ENCODE results near the gene CRIP3.

CRIP3 gene

GRCh38 chr6:43286980-43287716, 21.5 kb downstream of the CRIP3 start:
- no peak for DNase-seq

GRCh38 chr6:43286456-43286979, 22.1 kb downstream of the CRIP3 start:
- no peak for DNase-seq

GRCh38 chr6:43285832-43286231, 22.8 kb downstream of the CRIP3 start:
- no peak for DNase-seq

- no peak for DNase-seq
Measured at GRCh38 chr6:43284991-43285781, 23.4 kb downstream of the CRIP3 start.

- DNase-seq, result no peak
Measured at GRCh38 chr6:43283905-43284304, 24.7 kb downstream of the CRIP3 start.

- DNase-seq, result no peak
Measured at GRCh38 chr6:43283514-43283901, 25.1 kb downstream of the CRIP3 start.

- no peak for DNase-seq
Measured at GRCh38 chr6:43282636-43283513, 25.8 kb downstream of the CRIP3 start.

- no peak for DNase-seq
Measured at GRCh38 chr6:43282060-43282459, 26.6 kb downstream of the CRIP3 start.

- DNase-seq, result no peak
Measured at GRCh38 chr6:43280234-43280633, 28.4 kb downstream of the CRIP3 start.

- DNase-seq, result no peak
Measured at GRCh38 chr6:43278524-43279078, 30.0 kb downstream of the CRIP3 start.

- no peak for DNase-seq
Measured at GRCh38 chr6:43277643-43278523, 30.7 kb downstream of the CRIP3 start.

- DNase-seq, result no peak
Measured at GRCh38 chr6:43277306-43277642, 31.4 kb downstream of the CRIP3 start.

- no peak for DNase-seq
Measured at GRCh38 chr6:43276577-43277305, 31.9 kb downstream of the CRIP3 start.

- no peak for DNase-seq
Measured at GRCh38 chr6:43275801-43276576, 32.6 kb downstream of the CRIP3 start.

- DNase-seq, result no peak
Measured at GRCh38 chr6:43274916-43275597, 33.6 kb downstream of the CRIP3 start.

GRCh38 chr6:43274127-43274915, 34.3 kb downstream of the CRIP3 start:
- no peak for DNase-seq

- DNase-seq, result no peak
Measured at GRCh38 chr6:43273707-43274106, 34.9 kb downstream of the CRIP3 start.

- no peak for DNase-seq
Measured at GRCh38 chr6:43271944-43272343, 36.7 kb downstream of the CRIP3 start.

All from NCI-H345 (cell line).